H9 (cell line): ENCODE measurements around the gene ZER1. TPM values are rescaled to one million over a fixed set of nuclear protein-coding genes. Genes with fewer than 3 reads are reported as not detected.

Experiments used
- DNase-seq: peaks from one replicate; pipeline ENCODE4 v3.0.0-alpha.2; 2017
- H2AFZ ChIP-seq: one replicate; pipeline ENCODE4 v1.6.1; 2013; ENCODE audit warnings: mild to moderate bottlenecking, low read length, control low read depth, moderate library complexity
- H2AK5ac ChIP-seq: 2 replicates; pipeline ENCODE4 v1.6.1; 2013; ENCODE audit warnings: low read length, control low read depth, mixed read lengths; ENCODE audit not compliant: insufficient read length
- H2BK120ac ChIP-seq: one replicate; pipeline ENCODE4 v1.6.1; 2013; ENCODE audit warnings: low read depth, mild to moderate bottlenecking, low read length, control low read depth, inconsistent platforms; ENCODE audit not compliant: poor library complexity, severe bottlenecking
- H2BK12ac ChIP-seq: 2 replicates; pipeline ENCODE4 v1.6.1; 2013; ENCODE audit warnings: low read length, control low read depth, mixed read lengths, low read depth; ENCODE audit not compliant: insufficient read length
- H2BK15ac ChIP-seq: 2 replicates; pipeline ENCODE4 v1.6.1; 2013; ENCODE audit warnings: low read depth, low read length, control low read depth
- H2BK20ac ChIP-seq: one replicate; pipeline ENCODE4 v1.6.1; 2013; ENCODE audit warnings: low read depth, mild to moderate bottlenecking, low read length, control low read depth, inconsistent platforms; ENCODE audit not compliant: poor library complexity, severe bottlenecking
- H2BK5ac ChIP-seq: 2 replicates; pipeline ENCODE4 v1.6.1; 2013; ENCODE audit warnings: low read length, control low read depth, mixed read lengths; ENCODE audit not compliant: insufficient read length
- H3K14ac ChIP-seq: 2 replicates; pipeline ENCODE4 v1.6.1; 2013; ENCODE audit warnings: low read length, control low read depth; ENCODE audit not compliant: insufficient read depth
- H3K18ac ChIP-seq: 2 replicates; pipeline ENCODE4 v1.6.1; 2013; ENCODE audit warnings: low read depth, mild to moderate bottlenecking, mixed read lengths, low read length, control low read depth; ENCODE audit not compliant: insufficient read length
- H3K23ac ChIP-seq: 2 replicates; pipeline ENCODE4 v1.6.1; 2013; ENCODE audit warnings: low read length, control low read depth, mixed read lengths, low read depth; ENCODE audit not compliant: insufficient read length
- H3K23me2 ChIP-seq: 2 replicates; pipeline ENCODE4 v1.6.1; 2013; ENCODE audit warnings: low read depth, mild to moderate bottlenecking, mixed read lengths, low read length, control low read depth; ENCODE audit not compliant: insufficient read length, poor library complexity, severe bottlenecking
- H3K27ac ChIP-seq: 2 replicates; pipeline ENCODE4 v1.5.1; 2013; ENCODE audit warnings: low read length, control low read depth, mixed read lengths, low read depth; ENCODE audit not compliant: insufficient read length
- H3K27me3 ChIP-seq: 2 replicates; pipeline ENCODE4 v1.6.1; 2013; ENCODE audit warnings: low read length, control low read depth, inconsistent platforms; ENCODE audit not compliant: insufficient read depth
- H3K4ac ChIP-seq: 2 replicates; pipeline ENCODE4 v1.6.1; 2013; ENCODE audit warnings: low read depth, mild to moderate bottlenecking, control low read depth, inconsistent platforms, low read length, moderate library complexity
- H3K4me1 ChIP-seq: 2 replicates; pipeline ENCODE4 v1.6.1; 2013; ENCODE audit warnings: low read length, control low read depth, inconsistent platforms; ENCODE audit not compliant: insufficient read depth
- H3K4me2 ChIP-seq: 2 replicates; pipeline ENCODE4 v1.6.1; 2013; ENCODE audit warnings: low read length, control low read depth, mixed read lengths; ENCODE audit not compliant: insufficient read length, insufficient read depth
- H3K56ac ChIP-seq: 2 replicates; pipeline ENCODE4 v1.6.1; 2013; ENCODE audit warnings: low read depth, mild to moderate bottlenecking, mixed read lengths, low read length, control low read depth; ENCODE audit not compliant: insufficient read length
- H3K79me1 ChIP-seq: 2 replicates; pipeline ENCODE4 v1.6.1; 2013; ENCODE audit warnings: low read depth, mild to moderate bottlenecking, moderate library complexity, low read length, control low read depth, inconsistent platforms; ENCODE audit not compliant: insufficient read depth, poor library complexity, severe bottlenecking
- H3K79me2 ChIP-seq: 2 replicates; pipeline ENCODE4 v1.6.1; 2013; ENCODE audit warnings: low read length, control low read depth, inconsistent platforms; ENCODE audit not compliant: insufficient read depth
- H3K9ac ChIP-seq: 2 replicates; pipeline ENCODE4 v1.6.1; 2013; ENCODE audit warnings: low read length, control low read depth, mixed read lengths; ENCODE audit not compliant: insufficient read length; ENCODE audit errors: extremely low read depth
- H3K9me3 ChIP-seq: one replicate; pipeline ENCODE4 v1.6.1; 2013; ENCODE audit warnings: low read depth, low read length, inconsistent platforms; ENCODE audit not compliant: control insufficient read depth
- H3T11ph ChIP-seq: one replicate; pipeline ENCODE4 v1.6.1; 2013; ENCODE audit warnings: mild to moderate bottlenecking, low read length, control low read depth, inconsistent platforms
- H4K20me1 ChIP-seq: one replicate; pipeline ENCODE4 v1.6.1; 2013; ENCODE audit not compliant: control insufficient read depth, insufficient read length, insufficient read depth
- H4K5ac ChIP-seq: 2 replicates; pipeline ENCODE4 v1.6.1; 2013; ENCODE audit warnings: low read depth, mild to moderate bottlenecking, mixed read lengths, low read length, control low read depth; ENCODE audit not compliant: insufficient read length
- H4K8ac ChIP-seq: replicated peaks from 2 replicates; pipeline ENCODE4 v1.6.1; 2013; ENCODE audit warnings: low read length, control low read depth, mixed read lengths, low read depth; ENCODE audit not compliant: insufficient read length
- H4K91ac ChIP-seq: 2 replicates; pipeline ENCODE4 v1.6.1; 2013; ENCODE audit warnings: low read depth, mild to moderate bottlenecking, moderate library complexity, mixed read lengths, low read length, control low read depth; ENCODE audit not compliant: insufficient read length
- H3K27ac Mint-ChIP-seq, 3 experiments: 2 replicates in 2 of 3; 3 replicates in 1 of 3; pipeline ENCODE4 v1.8.0; 2020 to 2021; ENCODE audit warnings: mixed read lengths in 3 of 3, mild to moderate bottlenecking in 1 of 3, moderate library complexity in 1 of 3
- H3K27me3 Mint-ChIP-seq: 2 replicates; pipeline ENCODE4 v1.8.0; 2021; ENCODE audit warnings: low read depth, mild to moderate bottlenecking, moderate library complexity, mixed read lengths
- H3K36me3 Mint-ChIP-seq, 3 experiments: 2 replicates in 2 of 3; 3 replicates in 1 of 3; pipeline ENCODE4 v1.8.0; 2020 to 2021; ENCODE audit warnings: low read depth in 3 of 3, mixed read lengths in 3 of 3; ENCODE audit not compliant: insufficient read depth in 1 of 3
- H3K4me1 Mint-ChIP-seq, 2 experiments: 2 replicates each; pipeline ENCODE4 v1.8.0; 2020; ENCODE audit warnings: mixed read lengths in 2 of 2
- H3K4me3 Mint-ChIP-seq, 2 experiments: 2 replicates in 1 of 2; 3 replicates in 1 of 2; pipeline ENCODE4 v1.8.0; 2020 to 2021; ENCODE audit warnings: mild to moderate bottlenecking in 2 of 2, mixed read lengths in 2 of 2, moderate library complexity in 1 of 2
- H3K9me3 Mint-ChIP-seq, 2 experiments: 2 replicates in 1 of 2; 3 replicates in 1 of 2; pipeline ENCODE4 v1.8.0; 2020; ENCODE audit warnings: mild to moderate bottlenecking in 2 of 2, mixed read lengths in 2 of 2, moderate library complexity in 1 of 2
- CTCF ChIP-seq: fragments of 200-600 bp; sonication (generic); conservative IDR thresholded peaks from 3 replicates; pipeline ENCODE4 v1.8.0; 2021; ENCODE audit warnings: antibody characterized with exemption, mild to moderate bottlenecking
- WGBS: extraction: QIAGEN DNeasy Blood & Tissue Kit; methylation state at CpG from one replicate; pipeline ENCODE4 v1.1.7; 2013; ENCODE audit warnings: missing lambda C conversion rate, low lambda C conversion rate, mixed read lengths; ENCODE audit not compliant: insufficient read length; ENCODE audit errors: extremely low coverage; 5-methylcytosine and 5-hydroxymethylcytosine counted together
- total RNA-seq: library from RNA; stranded (reverse); gene quantifications from 2 replicates; pipeline ENCODE4 v1.2.1, GENCODE V29; 2021

ZER1 gene
- total RNA-seq, 1 experiment from 2014 or later: 24.2 TPM

GRCh38 chr9:128723866-128724743 lies 47.6 kb downstream of the ZER1 start, which contains the start of gene ZDHHC12:
TSS of gene ZDHHC12 (minus strand) at chr9:128724127. CDS start at chr9:128724093, 34 bp downstream.
- Histone ChIP-seq H3K79me2 (no peaks in the 10 kb centered on the region), H3K14ac (peak within 1 kb of the TSS; percentile 69)

More at GRCh38 chr9:128723866-128724743, 47.6 kb downstream of the ZER1 start, which contains the start of gene ZDHHC12:
- H3K23me2 ChIP-seq: peaks cover 4% of the 10 kb centered on the region
- no peak within 1 kb of the TSS for H2AFZ ChIP-seq
- DNase-seq: peak; percentile 99
- H2BK20ac ChIP-seq: no peak within 1 kb of the TSS
- H3K56ac ChIP-seq: no peak within 1 kb of the TSS
- H3K4me1 ChIP-seq: no peaks in the 10 kb centered on the region; the same call in 1 of the 2 replicates
- H4K8ac ChIP-seq: no peak within 1 kb of the TSS
- peak within 1 kb of the TSS; percentile 39 for H3K27ac ChIP-seq
- H3T11ph ChIP-seq: no peak within 1 kb of the TSS
- no peak within 1 kb of the TSS for H2BK15ac ChIP-seq
- Mint-ChIP-seq H3K36me3 (peaks cover 2 to 32% (median 25%) of the 10 kb centered on the region in 3 experiments; a peak in 5 of 7 replicates), H3K27me3 (no peaks in the 10 kb centered on the region; the same call in none of the 2 replicates), H3K27ac (peak within 1 kb of the TSS; percentile 92 to 96 (median 94)), H3K4me1 (peaks cover 22 to 23% of the 10 kb centered on the region in 2 experiments), H3K9me3 (no peaks in the 10 kb centered on the region; a peak in 2 of 5 replicates), H3K4me3 (peak within 1 kb of the TSS; percentile 92 to 95)
- no peak within 1 kb of the TSS for H2BK5ac ChIP-seq
- no peak within 1 kb of the TSS for H4K5ac ChIP-seq
- no peak within 1 kb of the TSS for H2BK120ac ChIP-seq
- H3K27me3 ChIP-seq: no peaks in the 10 kb centered on the region
- H3K79me1 ChIP-seq: no peaks in the 10 kb centered on the region
- no peak within 1 kb of the TSS for H3K4ac ChIP-seq
- WGBS: no CpG with 5 or more reads among the region's 68 CpGs
- H4K91ac ChIP-seq: no peak within 1 kb of the TSS
- no peak within 1 kb of the TSS for H3K23ac ChIP-seq
- peak within 1 kb of the TSS; percentile 84 for H3K9ac ChIP-seq
- TF ChIP-seq CTCF: no peak
- no peak within 1 kb of the TSS for H2BK12ac ChIP-seq
- no peak within 1 kb of the TSS for H3K18ac ChIP-seq
- H4K20me1 ChIP-seq: no peaks in the 10 kb centered on the region
- peak within 1 kb of the TSS; percentile 91 for H3K4me2 ChIP-seq
- H3K9me3 ChIP-seq: no peaks in the 10 kb centered on the region
- H2AK5ac ChIP-seq: no peak within 1 kb of the TSS
